ENCODE results near the gene ACYP1. TPM values are rescaled to one million over a fixed set of nuclear protein-coding genes. Genes with fewer than 3 reads are reported as not detected.
A peak's percentile ranks its signal among the peaks of the same experiment; 100 is the strongest.

Gene ACYP1
- total and polyA plus RNA-seq, 2 donors (not counting 3 experiments of a cell fraction or from before 2014, with no cell fraction given), result 30.2 to 37.5 TPM

DNA sequence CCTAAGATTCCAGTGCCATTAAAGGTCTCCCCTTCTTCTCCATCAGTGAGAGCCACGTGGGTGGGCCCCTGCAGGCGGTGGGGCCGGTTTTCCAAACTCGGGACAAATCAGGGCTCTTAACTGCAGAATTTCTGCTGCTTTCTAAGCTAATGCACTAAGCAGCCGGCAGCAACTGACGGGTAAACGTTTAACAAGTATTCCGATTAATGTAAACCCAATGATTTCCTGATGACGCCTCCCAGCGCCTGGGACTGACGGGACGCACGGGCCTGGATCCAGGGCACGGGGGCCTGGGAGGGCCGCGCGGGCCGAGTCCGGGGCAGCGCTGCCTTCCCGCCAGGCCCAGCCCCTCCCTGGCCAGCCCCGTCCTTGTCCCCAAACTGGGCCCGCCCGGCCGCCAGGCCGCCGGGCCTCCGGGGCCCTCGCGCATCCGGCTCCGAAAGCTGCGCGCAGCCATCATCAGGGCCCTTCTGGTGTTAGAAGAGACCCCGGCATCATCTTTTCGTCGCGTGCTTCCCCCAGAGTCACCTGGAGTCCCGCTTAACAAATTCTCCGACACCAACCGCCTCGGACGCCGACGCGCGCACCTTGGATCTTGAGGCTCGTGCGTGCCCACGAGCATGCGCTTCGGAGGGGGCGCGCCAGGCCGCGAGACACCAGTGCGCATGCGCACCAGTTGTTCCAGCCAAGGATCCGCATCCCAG is 12.8 kb downstream of the ACYP1 start, which contains the start of gene MLH3:
TSS of gene MLH3 (minus strand) at position 616 of the 704 bp plus-strand sequence. CDS start 1,812 bp downstream, outside the sequence.
- DNase-seq (ENCODE audit: low read depth, low spot score) (peak; percentile 85), FAIRE-seq (peak; percentile 64)
- H3K79me2 ChIP-seq (ENCODE audit: control insufficient read depth, insufficient read depth, low read length), result peaks cover 5% of the 10 kb centered on the region
- intact Hi-C loops (cut with micrococcal nuclease) (loop anchor here (1.0 kb wide), 1 partner anchor 8 kb away; no protein-coding TSS in a partner anchor), dilution Hi-C loops (cut with MboI; ENCODE audit: extremely low pct_ligation_motif_present, low sequenced_read_pairs) (no loop called here)
- no peaks in the 10 kb centered on the region for H3K9me1 ChIP-seq (replicated peaks; ENCODE audit: control insufficient read depth, extremely low read depth, insufficient read depth, low read length)
- peaks cover 11% of the 10 kb centered on the region for H3K4me1 ChIP-seq (ENCODE audit: control insufficient read depth, extremely low read depth, insufficient read depth, low read length)
- H2AFZ ChIP-seq (ENCODE audit: low read depth, low read length), result peak within 1 kb of the TSS; percentile 72
- ChIA-PET POLR2A (no interaction called here), CTCF (interaction anchor here (0.7 to 1.5 kb wide), 4 partner anchors 11 to 28 kb away, joined by 3 read pairs; no protein-coding TSS in a partner anchor)
- no peaks in the 10 kb centered on the region for H3K9me3 ChIP-seq (replicated peaks; ENCODE audit: control insufficient read depth, insufficient read depth, low read length)
- H4K20me1 ChIP-seq (replicated peaks; ENCODE audit: control insufficient read depth, extremely low read depth, insufficient read depth, low read length), result no peaks in the 10 kb centered on the region
- TF ChIP-seq EZH2 (IDR thresholded peaks at IDR 0.05; ENCODE audit: borderline replicate concordance, low read depth, low read length, severe bottlenecking) (no peak), POLR2AphosphoS5 (IDR thresholded peaks at IDR 0.05; ENCODE audit: insufficient read depth, low read depth, low read length) (peak; percentile 77), POLR2A (IDR thresholded peaks at IDR 0.05; ENCODE audit: low read depth, low read length) (peak; percentile 68)
- TF ChIP-seq, protein P1, sequence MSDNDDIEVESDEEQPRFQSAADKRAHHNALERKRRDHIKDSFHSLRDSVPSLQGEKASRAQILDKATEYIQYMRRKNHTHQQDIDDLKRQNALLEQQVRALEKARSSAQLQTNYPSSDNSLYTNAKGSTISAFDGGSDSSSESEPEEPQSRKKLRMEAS (IDR thresholded peaks at IDR 0.05; ENCODE audit: insufficient read depth, insufficient read length), result peak; percentile 57
- H3K4me2 ChIP-seq (ENCODE audit: insufficient read depth, low read length), result peak within 1 kb of the TSS; percentile 19
- H3K4me3 ChIP-seq (replicated peaks in 1 of 3; ENCODE audit: insufficient read depth in 1 of 3, low read depth in 1 of 3, low read length in 3 of 3), result peak within 1 kb of the TSS; percentile 21 to 47 (median 38)
- peak within 1 kb of the TSS; percentile 73 for H3K9ac ChIP-seq (replicated peaks; ENCODE audit: extremely low read depth, insufficient read depth, low read length)
- TSS peak; percentile 45 for BruUV-seq (replicated peaks)
- peak within 1 kb of the TSS; percentile 50 for H3K27ac ChIP-seq (ENCODE audit: insufficient read depth, low read depth, low read length)
- no peaks in the 10 kb centered on the region for H3K27me3 ChIP-seq (ENCODE audit: control insufficient read depth in 2 of 2, insufficient read depth in 2 of 2, low read length in 2 of 2)
- no peaks in the 10 kb centered on the region for H3K36me3 ChIP-seq (ENCODE audit: control insufficient read depth in 2 of 2, extremely low read depth in 1 of 2, insufficient read depth in 2 of 2, low read length in 2 of 2)

- BruUV-seq (replicated peaks), result no TSS peak
- H3K4me3 ChIP-seq (replicated peaks in 1 of 3; ENCODE audit: insufficient read depth in 1 of 3, low read depth in 1 of 3, low read length in 3 of 3), result no peak overlapping the region
- intact Hi-C loops (cut with micrococcal nuclease), result no loop called here
- H4K20me1 ChIP-seq (replicated peaks; ENCODE audit: control insufficient read depth, extremely low read depth, insufficient read depth, low read length), result no peaks in the 10 kb centered on the region
- H3K27ac ChIP-seq (ENCODE audit: insufficient read depth, low read depth, low read length), result no peak overlapping the region
- H3K79me2 ChIP-seq (ENCODE audit: control insufficient read depth, insufficient read depth, low read length), result peaks cover 2% of the 10 kb centered on the region
- CTCF ChIA-PET, result interaction anchor here (1.5 kb wide), 2 partner anchors 18 to 27 kb away, joined by 3 read pairs; no protein-coding TSS in a partner anchor
- no peak overlapping the region for H3K9ac ChIP-seq (replicated peaks; ENCODE audit: extremely low read depth, insufficient read depth, low read length)
- H3K4me1 ChIP-seq (ENCODE audit: control insufficient read depth, extremely low read depth, insufficient read depth, low read length), result peaks cover 12% of the 10 kb centered on the region
- no peak for TF ChIP-seq POLR2AphosphoS5 (IDR thresholded peaks at IDR 0.05; ENCODE audit: insufficient read depth, low read depth, low read length)
- TF ChIP-seq CTCF (IDR thresholded peaks at IDR 0.05; ENCODE audit: extremely low read depth in 1 of 2, insufficient read depth in 1 of 2, low read depth in 1 of 2, low read length in 2 of 2), result no peak
- no peak for TF ChIP-seq FOS (IDR thresholded peaks at IDR 0.05; ENCODE audit: borderline replicate concordance, insufficient read depth, low read length)
- TF ChIP-seq MYC (IDR thresholded peaks at IDR 0.05; ENCODE audit: low read depth, low read length), result no peak
- TF ChIP-seq JUN (IDR thresholded peaks at IDR 0.05; ENCODE audit: borderline replicate concordance, insufficient read depth, insufficient read length, low read depth), result no peak
- TF ChIP-seq, protein P1 (IDR thresholded peaks at IDR 0.05; ENCODE audit: insufficient read depth, insufficient read length), result no peak
- TF ChIP-seq POLR2A (IDR thresholded peaks at IDR 0.05; ENCODE audit: low read depth, low read length), result no peak
- TF ChIP-seq EZH2 (IDR thresholded peaks at IDR 0.05; ENCODE audit: borderline replicate concordance, low read depth, low read length, severe bottlenecking), result no peak
- TF ChIP-seq GATA2 (IDR thresholded peaks at IDR 0.05; ENCODE audit: insufficient read depth, insufficient read length, low read depth, low read length), result no peak
- H3K4me2 ChIP-seq (ENCODE audit: insufficient read depth, low read length), result no peak overlapping the region
- no peak for FAIRE-seq
- no peak overlapping the region for H2AFZ ChIP-seq (ENCODE audit: low read depth, low read length)
- H3K9me3 ChIP-seq (replicated peaks; ENCODE audit: control insufficient read depth, insufficient read depth, low read length), result no peaks in the 10 kb centered on the region
- no peaks in the 10 kb centered on the region for H3K9me1 ChIP-seq (replicated peaks; ENCODE audit: control insufficient read depth, extremely low read depth, insufficient read depth, low read length)
- dilution Hi-C loops (cut with MboI; ENCODE audit: extremely low pct_ligation_motif_present, low sequenced_read_pairs), result no loop called here
- no peak for DNase-seq (ENCODE audit: low read depth, low spot score)
- no peaks in the 10 kb centered on the region for H3K36me3 ChIP-seq (ENCODE audit: control insufficient read depth in 2 of 2, extremely low read depth in 1 of 2, insufficient read depth in 2 of 2, low read length in 2 of 2)
- POLR2A ChIA-PET, result no interaction called here
- no peaks in the 10 kb centered on the region for H3K27me3 ChIP-seq (ENCODE audit: control insufficient read depth in 2 of 2, insufficient read depth in 2 of 2, low read length in 2 of 2)
Observed at GRCh38 chr14:75049731-75050201, 14.1 kb downstream of the ACYP1 start.
